H9 (cell line): ENCODE results near the gene DDX24. TPM values are rescaled to one million over a fixed set of nuclear protein-coding genes. Genes with fewer than 3 reads are reported as not detected.

ENCODE experiments used
- DNase-seq: peaks from one replicate; pipeline ENCODE4 v3.0.0-alpha.2; 2017
- H2AFZ ChIP-seq: one replicate; pipeline ENCODE4 v1.6.1; 2013; ENCODE audit warnings: mild to moderate bottlenecking, low read length, control low read depth, moderate library complexity
- H2AK5ac ChIP-seq: 2 replicates; pipeline ENCODE4 v1.6.1; 2013; ENCODE audit warnings: low read length, control low read depth, mixed read lengths; ENCODE audit not compliant: insufficient read length
- H2BK120ac ChIP-seq: one replicate; pipeline ENCODE4 v1.6.1; 2013; ENCODE audit warnings: low read depth, mild to moderate bottlenecking, low read length, control low read depth, inconsistent platforms; ENCODE audit not compliant: poor library complexity, severe bottlenecking
- H2BK12ac ChIP-seq: 2 replicates; pipeline ENCODE4 v1.6.1; 2013; ENCODE audit warnings: low read length, control low read depth, mixed read lengths, low read depth; ENCODE audit not compliant: insufficient read length
- H2BK15ac ChIP-seq: 2 replicates; pipeline ENCODE4 v1.6.1; 2013; ENCODE audit warnings: low read depth, low read length, control low read depth
- H2BK20ac ChIP-seq: one replicate; pipeline ENCODE4 v1.6.1; 2013; ENCODE audit warnings: low read depth, mild to moderate bottlenecking, low read length, control low read depth, inconsistent platforms; ENCODE audit not compliant: poor library complexity, severe bottlenecking
- H2BK5ac ChIP-seq: 2 replicates; pipeline ENCODE4 v1.6.1; 2013; ENCODE audit warnings: low read length, control low read depth, mixed read lengths; ENCODE audit not compliant: insufficient read length
- H3K14ac ChIP-seq: 2 replicates; pipeline ENCODE4 v1.6.1; 2013; ENCODE audit warnings: low read length, control low read depth; ENCODE audit not compliant: insufficient read depth
- H3K18ac ChIP-seq: 2 replicates; pipeline ENCODE4 v1.6.1; 2013; ENCODE audit warnings: low read depth, mild to moderate bottlenecking, mixed read lengths, low read length, control low read depth; ENCODE audit not compliant: insufficient read length
- H3K23ac ChIP-seq: 2 replicates; pipeline ENCODE4 v1.6.1; 2013; ENCODE audit warnings: low read length, control low read depth, mixed read lengths, low read depth; ENCODE audit not compliant: insufficient read length
- H3K23me2 ChIP-seq: 2 replicates; pipeline ENCODE4 v1.6.1; 2013; ENCODE audit warnings: low read depth, mild to moderate bottlenecking, mixed read lengths, low read length, control low read depth; ENCODE audit not compliant: insufficient read length, poor library complexity, severe bottlenecking
- H3K27ac ChIP-seq: 2 replicates; pipeline ENCODE4 v1.5.1; 2013; ENCODE audit warnings: low read length, control low read depth, mixed read lengths, low read depth; ENCODE audit not compliant: insufficient read length
- H3K27me3 ChIP-seq: 2 replicates; pipeline ENCODE4 v1.6.1; 2013; ENCODE audit warnings: low read length, control low read depth, inconsistent platforms; ENCODE audit not compliant: insufficient read depth
- H3K4ac ChIP-seq: 2 replicates; pipeline ENCODE4 v1.6.1; 2013; ENCODE audit warnings: low read depth, mild to moderate bottlenecking, control low read depth, inconsistent platforms, low read length, moderate library complexity
- H3K4me1 ChIP-seq: 2 replicates; pipeline ENCODE4 v1.6.1; 2013; ENCODE audit warnings: low read length, control low read depth, inconsistent platforms; ENCODE audit not compliant: insufficient read depth
- H3K4me2 ChIP-seq: 2 replicates; pipeline ENCODE4 v1.6.1; 2013; ENCODE audit warnings: low read length, control low read depth, mixed read lengths; ENCODE audit not compliant: insufficient read length, insufficient read depth
- H3K56ac ChIP-seq: 2 replicates; pipeline ENCODE4 v1.6.1; 2013; ENCODE audit warnings: low read depth, mild to moderate bottlenecking, mixed read lengths, low read length, control low read depth; ENCODE audit not compliant: insufficient read length
- H3K79me1 ChIP-seq: 2 replicates; pipeline ENCODE4 v1.6.1; 2013; ENCODE audit warnings: low read depth, mild to moderate bottlenecking, moderate library complexity, low read length, control low read depth, inconsistent platforms; ENCODE audit not compliant: insufficient read depth, poor library complexity, severe bottlenecking
- H3K79me2 ChIP-seq: 2 replicates; pipeline ENCODE4 v1.6.1; 2013; ENCODE audit warnings: low read length, control low read depth, inconsistent platforms; ENCODE audit not compliant: insufficient read depth
- H3K9ac ChIP-seq: 2 replicates; pipeline ENCODE4 v1.6.1; 2013; ENCODE audit warnings: low read length, control low read depth, mixed read lengths; ENCODE audit not compliant: insufficient read length; ENCODE audit errors: extremely low read depth
- H3K9me3 ChIP-seq: one replicate; pipeline ENCODE4 v1.6.1; 2013; ENCODE audit warnings: low read depth, low read length, inconsistent platforms; ENCODE audit not compliant: control insufficient read depth
- H3T11ph ChIP-seq: one replicate; pipeline ENCODE4 v1.6.1; 2013; ENCODE audit warnings: mild to moderate bottlenecking, low read length, control low read depth, inconsistent platforms
- H4K20me1 ChIP-seq: one replicate; pipeline ENCODE4 v1.6.1; 2013; ENCODE audit not compliant: control insufficient read depth, insufficient read length, insufficient read depth
- H4K5ac ChIP-seq: 2 replicates; pipeline ENCODE4 v1.6.1; 2013; ENCODE audit warnings: low read depth, mild to moderate bottlenecking, mixed read lengths, low read length, control low read depth; ENCODE audit not compliant: insufficient read length
- H4K8ac ChIP-seq: replicated peaks from 2 replicates; pipeline ENCODE4 v1.6.1; 2013; ENCODE audit warnings: low read length, control low read depth, mixed read lengths, low read depth; ENCODE audit not compliant: insufficient read length
- H4K91ac ChIP-seq: 2 replicates; pipeline ENCODE4 v1.6.1; 2013; ENCODE audit warnings: low read depth, mild to moderate bottlenecking, moderate library complexity, mixed read lengths, low read length, control low read depth; ENCODE audit not compliant: insufficient read length
- H3K27ac Mint-ChIP-seq, 3 experiments: 2 replicates in 2 of 3; 3 replicates in 1 of 3; pipeline ENCODE4 v1.8.0; 2020 to 2021; ENCODE audit warnings: mixed read lengths in 3 of 3, mild to moderate bottlenecking in 1 of 3, moderate library complexity in 1 of 3
- H3K27me3 Mint-ChIP-seq: 2 replicates; pipeline ENCODE4 v1.8.0; 2021; ENCODE audit warnings: low read depth, mild to moderate bottlenecking, moderate library complexity, mixed read lengths
- H3K36me3 Mint-ChIP-seq, 3 experiments: 2 replicates in 2 of 3; 3 replicates in 1 of 3; pipeline ENCODE4 v1.8.0; 2020 to 2021; ENCODE audit warnings: low read depth in 3 of 3, mixed read lengths in 3 of 3; ENCODE audit not compliant: insufficient read depth in 1 of 3
- H3K4me1 Mint-ChIP-seq, 2 experiments: 2 replicates each; pipeline ENCODE4 v1.8.0; 2020; ENCODE audit warnings: mixed read lengths in 2 of 2
- H3K4me3 Mint-ChIP-seq, 2 experiments: 2 replicates in 1 of 2; 3 replicates in 1 of 2; pipeline ENCODE4 v1.8.0; 2020 to 2021; ENCODE audit warnings: mild to moderate bottlenecking in 2 of 2, mixed read lengths in 2 of 2, moderate library complexity in 1 of 2
- H3K9me3 Mint-ChIP-seq, 2 experiments: 2 replicates in 1 of 2; 3 replicates in 1 of 2; pipeline ENCODE4 v1.8.0; 2020; ENCODE audit warnings: mild to moderate bottlenecking in 2 of 2, mixed read lengths in 2 of 2, moderate library complexity in 1 of 2
- WGBS: extraction: QIAGEN DNeasy Blood & Tissue Kit; methylation state at CpG from one replicate; pipeline ENCODE4 v1.1.7; 2013; ENCODE audit warnings: missing lambda C conversion rate, low lambda C conversion rate, mixed read lengths; ENCODE audit not compliant: insufficient read length; ENCODE audit errors: extremely low coverage; 5-methylcytosine and 5-hydroxymethylcytosine counted together
- total RNA-seq: library from RNA; stranded (reverse); gene quantifications from 2 replicates; pipeline ENCODE4 v1.2.1, GENCODE V29; 2021
- TF ChIP-seq, protein P1 (sequence below): fragments of 200-600 bp; sonication (generic); conservative IDR thresholded peaks from 3 replicates; pipeline ENCODE4 v1.8.0; 2021; ENCODE audit warnings: antibody characterized with exemption, mild to moderate bottlenecking

Gene DDX24
- total RNA-seq, 1 experiment from 2014 or later = 172 TPM

GRCh38 chr14:94005324-94006073 is 75.5 kb downstream of the DDX24 start:
- Histone ChIP-seq H2AFZ (no peak overlapping the region), H3K79me1 (no peaks in the 10 kb centered on the region), H3K18ac (no peak overlapping the region), H2BK120ac (no peak overlapping the region), H3T11ph (no peak overlapping the region), H3K79me2 (no peaks in the 10 kb centered on the region), H2AK5ac (no peak overlapping the region), H2BK5ac (no peak overlapping the region), H3K14ac (no peak overlapping the region), H3K4ac (no peak overlapping the region), H3K9ac (no peak overlapping the region), H3K27me3 (no peaks in the 10 kb centered on the region), H2BK15ac (no peak overlapping the region), H4K8ac (no peak overlapping the region), H4K5ac (no peak overlapping the region), H3K4me1 (no peaks in the 10 kb centered on the region), H2BK12ac (no peak overlapping the region), H3K56ac (no peak overlapping the region), H3K27ac (no peak overlapping the region), H3K23ac (no peak overlapping the region), H3K23me2 (no peaks in the 10 kb centered on the region), H2BK20ac (no peak overlapping the region), H4K91ac (no peak overlapping the region), H3K4me2 (no peak overlapping the region), H4K20me1 (no peaks in the 10 kb centered on the region), H3K9me3 (no peaks in the 10 kb centered on the region)
- H3K9me3 Mint-ChIP-seq = no peaks in the 10 kb centered on the region
- no peak overlapping the region for H3K27ac Mint-ChIP-seq
- H3K27me3 Mint-ChIP-seq = peaks cover 5% of the 10 kb centered on the region
- no peaks in the 10 kb centered on the region for H3K36me3 Mint-ChIP-seq
- H3K4me1 Mint-ChIP-seq = peaks cover 7 to 17% of the 10 kb centered on the region in 2 experiments
- no peak for DNase-seq
- WGBS = no CpG with 5 or more reads among the region's 14 CpGs
- TF ChIP-seq, protein P1, sequence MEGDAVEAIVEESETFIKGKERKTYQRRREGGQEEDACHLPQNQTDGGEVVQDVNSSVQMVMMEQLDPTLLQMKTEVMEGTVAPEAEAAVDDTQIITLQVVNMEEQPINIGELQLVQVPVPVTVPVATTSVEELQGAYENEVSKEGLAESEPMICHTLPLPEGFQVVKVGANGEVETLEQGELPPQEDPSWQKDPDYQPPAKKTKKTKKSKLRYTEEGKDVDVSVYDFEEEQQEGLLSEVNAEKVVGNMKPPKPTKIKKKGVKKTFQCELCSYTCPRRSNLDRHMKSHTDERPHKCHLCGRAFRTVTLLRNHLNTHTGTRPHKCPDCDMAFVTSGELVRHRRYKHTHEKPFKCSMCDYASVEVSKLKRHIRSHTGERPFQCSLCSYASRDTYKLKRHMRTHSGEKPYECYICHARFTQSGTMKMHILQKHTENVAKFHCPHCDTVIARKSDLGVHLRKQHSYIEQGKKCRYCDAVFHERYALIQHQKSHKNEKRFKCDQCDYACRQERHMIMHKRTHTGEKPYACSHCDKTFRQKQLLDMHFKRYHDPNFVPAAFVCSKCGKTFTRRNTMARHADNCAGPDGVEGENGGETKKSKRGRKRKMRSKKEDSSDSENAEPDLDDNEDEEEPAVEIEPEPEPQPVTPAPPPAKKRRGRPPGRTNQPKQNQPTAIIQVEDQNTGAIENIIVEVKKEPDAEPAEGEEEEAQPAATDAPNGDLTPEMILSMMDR = peak; percentile 65
- H3K4me3 Mint-ChIP-seq = no peak overlapping the region
